A549 (cell line): ENCODE data around the gene SDC3. TPM values are rescaled to one million over a fixed set of nuclear protein-coding genes. Genes with fewer than 3 reads are reported as not detected.

Source experiments
- ATAC-seq, 2 experiments: fragments of 200-7000 bp in 1 of 2; fragments of >200 bp in 1 of 2; cut with Nextera tagmentation in 1 of 2; cut with Tn5 transposase in 1 of 2; 3 replicates each; pipeline versions ENCODE4 v1.8.0 to v1.9.1; 2018 to 2020; ENCODE audit warnings: mild to moderate bottlenecking in 1 of 2, moderate library complexity in 1 of 2
- CTCF ChIA-PET: fragments of 300-600 bp; sonication (Branson Sonifier 250); formaldehyde crosslinking; extraction: SDS; loops from one replicate; lab custom pipeline; 2021; ENCODE audit warnings: antibody characterized with exemption, inconsistent platforms; lab: Yijun Ruan, JAX
- POLR2A ChIA-PET: fragments of 350-600 bp; formaldehyde crosslinking; extraction: SDS; loops from one replicate; lab custom pipeline; 2021; ENCODE audit warnings: antibody characterized with exemption, inconsistent platforms; lab: Yijun Ruan, JAX
- DNase-seq, 2 experiments: peaks; one replicate each; pipeline versions ENCODE4 v3.0.0 to v3.0.0-alpha.2; 2011 to 2016; ENCODE audit warnings: low read depth in 1 of 2, low spot score in 1 of 2
- FAIRE-seq: peaks from 2 replicates; lab custom pipeline; 2011; peaks lifted over from hg19 to GRCh38; lab: Jason Lieb, UNC
- H3K27ac ChIP-seq, 2 experiments: fragments of >200 bp; sonication (Bioruptor Twin); formaldehyde crosslinking; 3 replicates each; pipeline ENCODE4 v1.5.1; 2016 to 2017
- H3K4me1 ChIP-seq: fragments of >200 bp; sonication (Bioruptor Twin); formaldehyde crosslinking; 3 replicates; pipeline ENCODE4 v1.6.1; 2016
- H3K4me2 ChIP-seq: fragments of >200 bp; sonication (Bioruptor Twin); formaldehyde crosslinking; 3 replicates; pipeline ENCODE4 v1.6.1; 2016
- H3K4me3 ChIP-seq: fragments of >200 bp; sonication (Bioruptor Twin); formaldehyde crosslinking; 3 replicates; pipeline ENCODE4 v1.5.1; 2016
- H3K9me3 ChIP-seq: fragments of >200 bp; sonication (Bioruptor Twin); formaldehyde crosslinking; 3 replicates; pipeline ENCODE4 v1.6.1; 2016
- BHLHE40 ChIP-seq: IDR thresholded peaks from 2 replicates; pipeline ENCODE4 v1.6.1; 2012; ENCODE audit warnings: low read depth, low read length, inconsistent platforms
- CBX8 ChIP-seq: fragments of 200-600 bp; sonication (generic); IDR thresholded peaks from 2 replicates; pipeline ENCODE4 v1.6.1; 2016
- CEBPB ChIP-seq, 2 experiments: fragments of >200 bp in 1 of 2; sonication (Bioruptor Twin) in 1 of 2; formaldehyde crosslinking in 1 of 2; IDR thresholded peaks; 2 replicates each; pipeline ENCODE4 v1.6.1; 2012 to 2016
- EHF ChIP-seq: fragments of 250-450 bp; sonication (Bioruptor Pico); IDR thresholded peaks from 2 replicates; pipeline ENCODE4 v1.5.0; 2020; ENCODE audit warnings: mild to moderate bottlenecking
- EP300 ChIP-seq, 2 experiments: fragments of >200 bp; sonication (Bioruptor Twin); formaldehyde crosslinking; IDR thresholded peaks; 2 replicates in 1 of 2; 3 replicates in 1 of 2; pipeline ENCODE4 v1.6.1; 2016 to 2017
- FOSB ChIP-seq: fragments of 250-450 bp; sonication (Bioruptor Pico); IDR thresholded peaks from 2 replicates; pipeline ENCODE4 v1.5.0; 2020; ENCODE audit warnings: mild to moderate bottlenecking, moderate library complexity
- FOXS1 ChIP-seq: fragments of 250-450 bp; sonication (Bioruptor Pico); IDR thresholded peaks from 2 replicates; pipeline ENCODE4 v1.5.0; 2020; ENCODE audit warnings: mild to moderate bottlenecking, moderate library complexity
- GATA3 ChIP-seq: IDR thresholded peaks from 2 replicates; pipeline ENCODE4 v1.6.1; 2012; ENCODE audit warnings: borderline replicate concordance
- HES2 ChIP-seq: fragments of >200 bp; sonication (Bioruptor Twin); formaldehyde crosslinking; IDR thresholded peaks from 2 replicates; pipeline ENCODE4 v1.6.1; 2016
- HEYL ChIP-seq: fragments of 250-450 bp; sonication (Bioruptor Pico); IDR thresholded peaks from 2 replicates; pipeline ENCODE4 v1.8.0; 2021; ENCODE audit warnings: mild to moderate bottlenecking, moderate library complexity
- HMGXB4 ChIP-seq: fragments of 250-450 bp; sonication (Bioruptor Pico); IDR thresholded peaks from 2 replicates; pipeline ENCODE4 v1.5.0; 2021; ENCODE audit warnings: mild to moderate bottlenecking, moderate library complexity, borderline replicate concordance
- HOXA7 ChIP-seq: fragments of 250-450 bp; sonication (Bioruptor Pico); IDR thresholded peaks from 2 replicates; pipeline ENCODE4 v1.5.0; 2020; ENCODE audit warnings: mild to moderate bottlenecking, moderate library complexity
- JUN ChIP-seq, 2 experiments: fragments of >200 bp; sonication (Bioruptor Twin); formaldehyde crosslinking; IDR thresholded peaks; 2 replicates in 1 of 2; 3 replicates in 1 of 2; pipeline ENCODE4 v1.6.1; 2016 to 2017
- KDM1A ChIP-seq: fragments of 200-600 bp; sonication (generic); IDR thresholded peaks from 2 replicates; pipeline ENCODE4 v1.6.1; 2016; ENCODE audit warnings: low read depth, mild to moderate bottlenecking
- MAFK ChIP-seq: fragments of 450-650 bp; IDR thresholded peaks from 2 replicates; pipeline ENCODE4 v1.6.1; 2014; ENCODE audit not compliant: partially characterized antibody
- MYC ChIP-seq: IDR thresholded peaks from 2 replicates; pipeline ENCODE4 v1.6.1; 2012; ENCODE audit warnings: mild to moderate bottlenecking, inconsistent platforms, low read length, improper control_type of control experiment, borderline replicate concordance
- NPAS2 ChIP-seq: fragments of 250-450 bp; sonication (Bioruptor Pico); IDR thresholded peaks from 2 replicates; pipeline ENCODE4 v1.8.0; 2022; ENCODE audit warnings: mild to moderate bottlenecking, moderate library complexity, borderline replicate concordance
- RAD21 ChIP-seq, 2 experiments: fragments of >200 bp in 1 of 2; sonication (Bioruptor Twin) in 1 of 2; formaldehyde crosslinking in 1 of 2; IDR thresholded peaks in 1 of 2; conservative IDR thresholded peaks in 1 of 2; 2 replicates in 1 of 2; 3 replicates in 1 of 2; pipeline ENCODE4 v1.6.1; 2012 to 2018; ENCODE audit warnings: inconsistent platforms in 1 of 2
- RARB ChIP-seq: fragments of 250-450 bp; sonication (Bioruptor Pico); IDR thresholded peaks from 2 replicates; pipeline ENCODE4 v1.8.0; 2021; ENCODE audit warnings: mild to moderate bottlenecking, moderate library complexity
- SMC3 ChIP-seq: fragments of >200 bp; sonication (Bioruptor Twin); formaldehyde crosslinking; IDR thresholded peaks from 3 replicates; pipeline ENCODE4 v1.6.1; 2018; ENCODE audit warnings: inconsistent platforms
- SREBF2 ChIP-seq: fragments of 450-650 bp; IDR thresholded peaks from 2 replicates; pipeline ENCODE4 v1.6.1; 2014; ENCODE audit warnings: mild to moderate bottlenecking, moderate library complexity
- TP53 ChIP-seq: fragments of 250-450 bp; sonication (Bioruptor Pico); IDR thresholded peaks from 2 replicates; pipeline ENCODE4 v1.5.0; 2021; ENCODE audit warnings: mild to moderate bottlenecking, moderate library complexity
- USF2 ChIP-seq: fragments of 450-650 bp; IDR thresholded peaks from 2 replicates; pipeline ENCODE4 v1.6.1; 2014; ENCODE audit warnings: antibody characterized with exemption
- ZC3H11A ChIP-seq: fragments of 450-650 bp; IDR thresholded peaks from 2 replicates; pipeline ENCODE4 v1.6.1; 2014; ENCODE audit warnings: antibody characterized with exemption, mild to moderate bottlenecking
- ZFP36 ChIP-seq: fragments of 450-650 bp; IDR thresholded peaks from 2 replicates; pipeline ENCODE4 v1.6.1; 2014; ENCODE audit warnings: borderline replicate concordance; ENCODE audit not compliant: partially characterized antibody
- ZNF302 ChIP-seq: fragments of 250-450 bp; sonication (Bioruptor Pico); IDR thresholded peaks from 2 replicates; pipeline ENCODE4 v1.9.0; 2021; ENCODE audit warnings: inconsistent platforms, mild to moderate bottlenecking, moderate library complexity
- WGBS: methylation state at CpG from one replicate; pipeline ENCODE4 v1.1.6; 2017; ENCODE audit errors: missing lambda C conversion rate; 5-methylcytosine and 5-hydroxymethylcytosine counted together
- polyA plus RNA-seq, 4 experiments: library from polyadenylated mRNA; depleted of rRNA in 3 of 4; stranded (reverse); fragments of >200 nt; fragmentation: RNase III in 1 of 4; extraction: RNeasy Plus Mini Kit Qiagen cat#74134 plus additional on column Dnase treatment in 1 of 4; gene quantifications; 2 replicates in 3 of 4; 3 replicates in 1 of 4; pipeline ENCODE4 v1.2.3, GENCODE V29; 2011 to 2017
- TF ChIP-seq, protein P1 (sequence below): IDR thresholded peaks from 2 replicates; pipeline ENCODE4 v1.6.1; 2012; ENCODE audit warnings: low read depth, borderline replicate concordance
- TF ChIP-seq, protein P2 (sequence below): fragments of 250-450 bp; sonication (Bioruptor Pico); IDR thresholded peaks from 2 replicates; pipeline ENCODE4 v1.5.0; 2020; ENCODE audit warnings: low read depth, mild to moderate bottlenecking, moderate library complexity

The SDC3 gene
- polyA plus RNA-seq, 2 of the 4 experiments (the other 2 are of a cell fraction) = 2.0 to 8.9 TPM

GRCh38 chr1:30948278-30948677 is 39.7 kb upstream of the SDC3 start:
- no peak overlapping the region for H3K4me2 ChIP-seq
- TF ChIP-seq CBX8 = no peak
- no peak for TF ChIP-seq HMGXB4 (CRISPR knock-in tag)
- TF ChIP-seq TP53 (CRISPR knock-in tag) = no peak
- no peak for TF ChIP-seq RAD21 (conservative IDR thresholded peaks at IDR 0.05 in 1 of 2, IDR thresholded peaks at IDR 0.05 in 1 of 2)
- TF ChIP-seq CEBPB (IDR thresholded peaks at IDR 0.05) = no peak
- TF ChIP-seq FOXS1 (CRISPR knock-in tag) = no peak
- no peak for TF ChIP-seq MAFK
- no peak for TF ChIP-seq BHLHE40
- no peak for TF ChIP-seq JUN (IDR thresholded peaks at IDR 0.05)
- no peak for TF ChIP-seq EP300 (IDR thresholded peaks at IDR 0.05)
- TF ChIP-seq, protein P1, sequence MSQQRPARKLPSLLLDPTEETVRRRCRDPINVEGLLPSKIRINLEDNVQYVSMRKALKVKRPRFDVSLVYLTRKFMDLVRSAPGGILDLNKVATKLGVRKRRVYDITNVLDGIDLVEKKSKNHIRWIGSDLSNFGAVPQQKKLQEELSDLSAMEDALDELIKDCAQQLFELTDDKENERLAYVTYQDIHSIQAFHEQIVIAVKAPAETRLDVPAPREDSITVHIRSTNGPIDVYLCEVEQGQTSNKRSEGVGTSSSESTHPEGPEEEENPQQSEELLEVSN = no peak
- no peak for TF ChIP-seq HES2
- no peak for TF ChIP-seq KDM1A
- TF ChIP-seq SMC3 = no peak
- TF ChIP-seq ZFP36 = no peak
- TF ChIP-seq, all 56 proteins: peak for 0
- FAIRE-seq = no peak
- Histone ChIP-seq H3K9me3 (no peaks in the 10 kb centered on the region), H3K4me3 (no peak overlapping the region), H3K27ac (no peak overlapping the region), H3K4me1 (no peaks in the 10 kb centered on the region)
- ChIA-PET CTCF (interaction anchor here (0.6 to 1.4 kb wide), 3 partner anchors 9 to 37 kb away, joined by 3 to 5 read pairs (median 3); no protein-coding TSS in a partner anchor), POLR2A (no interaction called here)
- 95% methylated on average over 3 of the region's 3 CpGs for WGBS
- no peak for ATAC-seq
- DNase-seq = no peak

DNA sequence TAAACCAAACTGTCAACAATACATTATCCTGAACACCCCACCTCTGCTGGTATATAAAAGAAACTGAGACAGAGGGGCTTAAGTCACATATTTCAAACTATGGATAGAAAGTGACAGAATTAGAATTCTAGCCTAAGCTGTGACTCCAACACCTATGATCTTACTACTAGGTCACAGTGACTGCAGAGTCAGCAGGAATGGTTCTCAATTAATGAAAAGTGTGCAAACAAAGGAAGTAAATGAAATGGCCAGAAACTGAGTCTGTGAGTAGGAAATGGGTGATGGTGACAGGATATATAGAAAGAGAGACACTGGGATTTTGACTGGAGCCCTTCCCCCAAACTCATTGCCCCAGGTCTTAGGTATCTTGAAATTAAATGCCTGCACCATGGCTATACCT is 38.7 kb upstream of the SDC3 start:
- no peak for FAIRE-seq

GRCh38 chr1:30942326-30942963 is 33.9 kb upstream of the SDC3 start:
- no peak overlapping the region for H3K4me3 ChIP-seq
- H3K4me2 ChIP-seq = no peak overlapping the region
- ATAC-seq = no peak
- H3K9me3 ChIP-seq = no peaks in the 10 kb centered on the region
- DNase-seq = no peak
- POLR2A ChIA-PET = no interaction called here
- no peak overlapping the region for H3K27ac ChIP-seq
- 97% methylated on average over 7 of the region's 7 CpGs for WGBS
- CTCF ChIA-PET = interaction anchor here (1.1 to 1.3 kb wide), 4 partner anchors 9 to 163 kb away, joined by 3 to 6 read pairs (median 3); no protein-coding TSS in a partner anchor
- no peaks in the 10 kb centered on the region for H3K4me1 ChIP-seq
- no peak for TF ChIP-seq HEYL (CRISPR knock-in tag)
- no peak for TF ChIP-seq SREBF2
- TF ChIP-seq ZC3H11A = no peak
- TF ChIP-seq SMC3 = no peak
- no peak for TF ChIP-seq KDM1A
- no peak for TF ChIP-seq RARB (CRISPR knock-in tag)
- TF ChIP-seq HES2 = no peak
- no peak for TF ChIP-seq USF2
- no peak for TF ChIP-seq NPAS2 (CRISPR knock-in tag)
- no peak for TF ChIP-seq MYC
- no peak for TF ChIP-seq GATA3
- no peak for TF ChIP-seq FOSB (CRISPR knock-in tag)
- TF ChIP-seq HOXA7 (CRISPR knock-in tag) = no peak
- TF ChIP-seq EHF (CRISPR knock-in tag) = no peak
- no peak for TF ChIP-seq EP300 (IDR thresholded peaks at IDR 0.05)
- no peak for TF ChIP-seq CBX8
- TF ChIP-seq, protein P2, sequence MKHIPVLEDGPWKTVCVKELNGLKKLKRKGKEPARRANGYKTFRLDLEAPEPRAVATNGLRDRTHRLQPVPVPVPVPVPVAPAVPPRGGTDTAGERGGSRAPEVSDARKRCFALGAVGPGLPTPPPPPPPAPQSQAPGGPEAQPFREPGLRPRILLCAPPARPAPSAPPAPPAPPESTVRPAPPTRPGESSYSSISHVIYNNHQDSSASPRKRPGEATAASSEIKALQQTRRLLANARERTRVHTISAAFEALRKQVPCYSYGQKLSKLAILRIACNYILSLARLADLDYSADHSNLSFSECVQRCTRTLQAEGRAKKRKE = no peak
- no peak for FAIRE-seq

More for the DNA sequence above, 38.7 kb upstream of the SDC3 start:
- peak; percentile 40 for TF ChIP-seq MAFK
- no peak for TF ChIP-seq ZNF302
- Histone ChIP-seq H3K4me2 (no peak overlapping the region), H3K27ac (no peak overlapping the region), H3K4me1 (no peaks in the 10 kb centered on the region), H3K9me3 (no peaks in the 10 kb centered on the region), H3K4me3 (no peak overlapping the region)
- ATAC-seq (no peak), DNase-seq (no peak)
- ChIA-PET POLR2A (no interaction called here), CTCF (interaction anchor here (0.7 to 1.4 kb wide), 4 partner anchors 10 to 1054 kb away, joined by 3 to 4 read pairs (median 4); no protein-coding TSS in a partner anchor)
